Upper lobe of left lung (tissue), 6 donors: ENCODE data around the gene HNRNPAB. TPM values are rescaled to one million over a fixed set of nuclear protein-coding genes. Genes with fewer than 3 reads are reported as not detected.
"Not testable (repeated sequence)": the region's sequence is repeated elsewhere in the genome, so short reads cannot be mapped to it uniquely, and the experiment has no call there.

ENCODE experiments used
- ATAC-seq, 2 donors: fragments of 200-7000 bp; cut with Tn5 transposase; one replicate each; pipeline ENCODE4 v1.9.1; 2022; ENCODE audit warnings: mild to moderate bottlenecking in 2 of 2, moderate library complexity in 2 of 2; ENCODE audit not compliant: low FRiP score in 2 of 2
- DNase-seq, 2 donors: peaks; one replicate each; pipeline ENCODE4 v3.0.0-alpha.2; 2019 to 2020
- H3K27ac ChIP-seq, 4 donors: fragments of 200-600 bp; sonication (generic); one replicate each; pipeline ENCODE4 v1.5.1; 2016 to 2019
- H3K27me3 ChIP-seq, 4 donors: fragments of 200-600 bp; sonication (generic); one replicate each; pipeline ENCODE4 v1.5.1; 2017 to 2019
- H3K36me3 ChIP-seq, 4 donors: fragments of 200-600 bp; sonication (generic); one replicate each; pipeline ENCODE4 v1.5.1; 2016 to 2019
- H3K4me1 ChIP-seq, 4 donors: fragments of 200-600 bp; sonication (generic); one replicate each; pipeline ENCODE4 v1.5.1; 2018 to 2019
- H3K4me3 ChIP-seq, 4 donors: fragments of 200-600 bp; sonication (generic); one replicate each; pipeline ENCODE4 v1.5.1; 2017 to 2019; ENCODE audit warnings: mild to moderate bottlenecking in 2 of 4, moderate library complexity in 1 of 4
- H3K9me3 ChIP-seq, 4 donors: fragments of 200-600 bp; sonication (generic); one replicate each; pipeline ENCODE4 v1.5.1; 2018 to 2019
- CTCF ChIP-seq, 6 experiments: fragments of 450-650 bp in 4 of 6; fragments of 200-600 bp in 2 of 6; sonication (generic) in 2 of 6; IDR thresholded peaks; one replicate each; pipeline ENCODE4 v1.5.1; 2016 to 2019; ENCODE audit warnings: antibody characterized with exemption in 6 of 6
- EP300 ChIP-seq, 4 donors: sonication (generic); formaldehyde crosslinking; IDR thresholded peaks; one replicate each; pipeline ENCODE4 v1.5.1; 2017; ENCODE audit warnings: antibody characterized with exemption in 4 of 4, control low read depth in 2 of 4
- POLR2A ChIP-seq, 4 donors: fragments of 450-650 bp; IDR thresholded peaks; one replicate each; pipeline ENCODE4 v1.5.1; 2016 to 2017; ENCODE audit warnings: antibody characterized with exemption in 4 of 4, mild to moderate bottlenecking in 2 of 4
- POLR2AphosphoS5 ChIP-seq, 2 donors: sonication (generic); formaldehyde crosslinking; IDR thresholded peaks; one replicate each; pipeline ENCODE4 v1.5.1; 2017; ENCODE audit warnings: antibody characterized with exemption in 2 of 2
- WGBS, 2 donors: methylation state at CpG; one replicate each; pipeline ENCODE4 v1.1.5; 2017 to 2018; 5-methylcytosine and 5-hydroxymethylcytosine counted together
- total RNA-seq, 6 donors: library from RNA; depleted of rRNA in 4 of 6; stranded (reverse); fragments of >200 nt in 4 of 6; gene quantifications; one replicate each; pipeline versions ENCODE4 v1.1.0 to v1.2.1, GENCODE V29; 2016 to 2021
- donor health status: DM: no; HTN: no; CAD: no; lungs with moderate emphysema.
- donor health status: DM: no; HTN: yes; CAD: no; lungs with severe emphysema.

Gene HNRNPAB
- total RNA-seq, 6 donors from 2014 or later = 61.8 to 133 (median 97.7) TPM

GRCh38 chr5:178227929-178228328, 23.6 kb downstream of the HNRNPAB start:
- DNase-seq (no peak), ATAC-seq (no peak)
- H3K4me1 ChIP-seq = peaks cover 17 to 36% (median 33%) of the 10 kb centered on the region in 4 donors
- no peak overlapping the region for H3K27ac ChIP-seq
- H3K36me3 ChIP-seq = peaks cover 0 to 76% (median 46%) of the 10 kb centered on the region in 4 donors
- no peaks in the 10 kb centered on the region for H3K27me3 ChIP-seq
- H3K4me3 ChIP-seq = no peak overlapping the region
- H3K9me3 ChIP-seq = no peaks in the 10 kb centered on the region
- no peak for TF ChIP-seq POLR2AphosphoS5 (IDR thresholded peaks at IDR 0.05)
- TF ChIP-seq EP300 (IDR thresholded peaks at IDR 0.05) = no peak
- no peak for TF ChIP-seq POLR2A (IDR thresholded peaks at IDR 0.05)
- TF ChIP-seq CTCF (IDR thresholded peaks at IDR 0.05) = no peak
- 87 to 90% methylated on average over 3 of the region's 3 CpGs for WGBS, 2 donors

GRCh38 chr5:178228609-178229008, 24.3 kb downstream of the HNRNPAB start:
- WGBS, 2 donors = 90 to 95% methylated on average over 11 of the region's 11 CpGs
- Histone ChIP-seq H3K9me3 (no peaks in the 10 kb centered on the region), H3K4me3 (no peak overlapping the region), H3K4me1 (peaks cover 16 to 42% (median 30%) of the 10 kb centered on the region in 4 donors), H3K36me3 (peaks cover 0 to 72% (median 46%) of the 10 kb centered on the region in 4 donors), H3K27me3 (no peaks in the 10 kb centered on the region), H3K27ac (no peak overlapping the region)
- TF ChIP-seq POLR2AphosphoS5 (IDR thresholded peaks at IDR 0.05) (no peak), POLR2A (IDR thresholded peaks at IDR 0.05) (no peak), CTCF (IDR thresholded peaks at IDR 0.05) (no peak)
- ATAC-seq (no peak), DNase-seq (no peak)

- Histone ChIP-seq H3K36me3 (peaks cover 0 to 67% (median 45%) of the 10 kb centered on the region in 4 donors), H3K4me1 (peaks cover 13 to 39% (median 25%) of the 10 kb centered on the region in 4 donors)
- ATAC-seq, H3K27me3 ChIP-seq, DNase-seq, H3K9me3 ChIP-seq, H3K4me3 ChIP-seq, H3K27ac ChIP-seq: not testable (repeated sequence)
- 93 to 97% methylated on average over 13 of the region's 13 CpGs for WGBS, 2 donors
Measured at GRCh38 chr5:178229111-178229510, 24.8 kb downstream of the HNRNPAB start.

GRCh38 chr5:178229861-178230260, 25.5 kb downstream of the HNRNPAB start:
- TF ChIP-seq EP300 (IDR thresholded peaks at IDR 0.05) = no peak
- no peak for TF ChIP-seq CTCF (IDR thresholded peaks at IDR 0.05)
- no peak for TF ChIP-seq POLR2AphosphoS5 (IDR thresholded peaks at IDR 0.05)
- H3K9me3 ChIP-seq = no peaks in the 10 kb centered on the region
- H3K27me3 ChIP-seq = no peaks in the 10 kb centered on the region
- H3K4me1 ChIP-seq = peaks cover 18 to 46% (median 28%) of the 10 kb centered on the region in 4 donors
- no peak for ATAC-seq
- no peak overlapping the region for H3K27ac ChIP-seq
- peaks cover 0 to 60% (median 39%) of the 10 kb centered on the region in 4 donors for H3K36me3 ChIP-seq
- no peak overlapping the region for H3K4me3 ChIP-seq
- no peak for DNase-seq
- 90 to 94% methylated on average over 2 to 10 of the region's 10 CpGs for WGBS, 2 donors

GRCh38 chr5:178230879-178231538, 26.7 kb downstream of the HNRNPAB start:
- H3K9me3 ChIP-seq = no peaks in the 10 kb centered on the region
- H3K4me3 ChIP-seq = peak overlapping the region in 3 of 4 donors; percentile 67 to 93 (median 68)
- TF ChIP-seq POLR2A (IDR thresholded peaks at IDR 0.05) (no peak), POLR2AphosphoS5 (IDR thresholded peaks at IDR 0.05) (no peak), CTCF (IDR thresholded peaks at IDR 0.05) (no peak), EP300 (IDR thresholded peaks at IDR 0.05) (no peak)
- ATAC-seq (peak in 1 of 2 donors; percentile 23), DNase-seq (no peak)
- no peaks in the 10 kb centered on the region for H3K27me3 ChIP-seq
- H3K27ac ChIP-seq = peak overlapping the region in 3 of 4 donors; percentile 95 to 99 (median 96)
- peaks cover 19 to 56% (median 35%) of the 10 kb centered on the region in 4 donors for H3K4me1 ChIP-seq
- peaks cover 0 to 49% (median 31%) of the 10 kb centered on the region in 4 donors for H3K36me3 ChIP-seq
- 75 to 76% methylated on average over 7 to 9 of the region's 9 CpGs for WGBS, 2 donors
